GM12878 (cell line): ENCODE measurements around the gene RASGRF2. TPM values are rescaled to one million over a fixed set of nuclear protein-coding genes. Genes with fewer than 3 reads are reported as not detected.

Experiments
- ATAC-seq: fragments of 200-7000 bp; cut with Tn5 transposase; 3 replicates; pipeline ENCODE4 v1.9.1; 2020; ENCODE audit warnings: mild to moderate bottlenecking, moderate library complexity
- BruUV-seq: library from RNA; stranded (reverse); fragments of 400-500 nt; replicated peaks from 2 replicates; lab custom pipeline; 2021; lab: Mats Ljungman, UMichigan
- CTCF ChIA-PET: fragments of 300-600 bp; sonication (Branson Sonifier 250); formaldehyde crosslinking; extraction: SDS; loops from one replicate; lab custom pipeline; 2021; ENCODE audit warnings: inconsistent platforms; lab: Yijun Ruan, JAX
- POLR2A ChIA-PET: fragments of 350-600 bp; formaldehyde crosslinking; extraction: SDS; loops from one replicate; lab custom pipeline; 2021; ENCODE audit warnings: inconsistent platforms; lab: Charles Lee
- RAD21 ChIA-PET: fragments of 300-600 bp; sonication (Branson Sonifier 250); formaldehyde crosslinking; loops from one replicate; lab custom pipeline; 2023; ENCODE audit warnings: antibody characterized with exemption; ENCODE audit not compliant: unreplicated experiment; lab: Charles Lee
- SMC1A ChIA-PET: fragments of 300-600 bp; sonication (Branson Sonifier 250); formaldehyde crosslinking; loops from one replicate; lab custom pipeline; 2023; ENCODE audit not compliant: unreplicated experiment, uncharacterized antibody; lab: Charles Lee
- DNase-seq: peaks from one replicate; pipeline ENCODE4 v3.0.0-alpha.2; 2011; ENCODE audit warnings: low read depth, low spot score
- FAIRE-seq: peaks from 3 replicates; lab custom pipeline; 2011; peaks lifted over from hg19 to GRCh38; lab: Jason Lieb, UNC
- H2AFZ ChIP-seq: 2 replicates; pipeline ENCODE4 v1.6.0; 2011; ENCODE audit warnings: low read depth, low read length, control low read depth; ENCODE audit not compliant: control insufficient read depth
- H3K27ac ChIP-seq: 2 replicates; pipeline ENCODE4 v1.5.1; 2011; ENCODE audit warnings: control low read depth; ENCODE audit not compliant: control insufficient read depth, insufficient read depth
- H3K27me3 ChIP-seq, 2 experiments: replicated peaks in 1 of 2; 2 replicates each; pipeline versions ENCODE4 v1.6.0 to v1.6.1; 2011; ENCODE audit warnings: low read length in 1 of 2; ENCODE audit not compliant: control insufficient read depth in 2 of 2, insufficient read depth in 2 of 2
- H3K36me3 ChIP-seq, 2 experiments: 2 replicates each; pipeline ENCODE4 v1.5.1; 2011; ENCODE audit warnings: low read length in 1 of 2; ENCODE audit not compliant: control insufficient read depth in 2 of 2, insufficient read depth in 2 of 2
- H3K4me1 ChIP-seq: 2 replicates; pipeline ENCODE4 v1.6.1; 2011; ENCODE audit warnings: mild to moderate bottlenecking, low read length, moderate library complexity, mixed read lengths; ENCODE audit not compliant: control insufficient read depth, insufficient read depth
- H3K4me2 ChIP-seq: 2 replicates; pipeline ENCODE4 v1.6.0; 2011; ENCODE audit warnings: control low read depth; ENCODE audit not compliant: control insufficient read depth, insufficient read depth
- H3K4me3 ChIP-seq: fragments of 200-600 bp; sonication (generic); 2 replicates; pipeline ENCODE4 v1.5.1; 2016
- H3K79me2 ChIP-seq: 2 replicates; pipeline ENCODE4 v1.6.0; 2011; ENCODE audit warnings: low read length; ENCODE audit not compliant: control insufficient read depth, insufficient read depth
- H3K9ac ChIP-seq: 2 replicates; pipeline ENCODE4 v1.8.0; 2011; ENCODE audit warnings: low read length, control low read depth, mixed read lengths; ENCODE audit not compliant: control insufficient read depth, insufficient read depth
- H3K9me3 ChIP-seq: replicated peaks from 3 replicates; pipeline ENCODE4 v1.5.1; 2011; ENCODE audit warnings: mild to moderate bottlenecking, low read length; ENCODE audit not compliant: control insufficient read depth, insufficient read depth
- H4K20me1 ChIP-seq: 2 replicates; pipeline ENCODE4 v1.6.0; 2011; ENCODE audit not compliant: control insufficient read depth, insufficient read depth
- FOS ChIP-seq: IDR thresholded peaks from 3 replicates; pipeline ENCODE4 v1.6.1; 2011; ENCODE audit warnings: borderline replicate concordance; ENCODE audit not compliant: insufficient read length; ENCODE audit errors: extremely low read depth
- MAX ChIP-seq: IDR thresholded peaks from 2 replicates; pipeline ENCODE4 v1.6.1; 2012; ENCODE audit warnings: low read depth, low read length, improper control_type of control experiment
- MTA2 ChIP-seq: fragments of 450-650 bp; IDR thresholded peaks from 2 replicates; pipeline ENCODE4 v1.6.1; 2016; ENCODE audit warnings: low read depth, mild to moderate bottlenecking, moderate library complexity
- STAT3 ChIP-seq: IDR thresholded peaks from 2 replicates; pipeline ENCODE4 v1.6.1; 2011; ENCODE audit warnings: low read depth, low read length, improper control_type of control experiment
- ZBTB33 ChIP-seq: fragments of 450-650 bp; IDR thresholded peaks from 2 replicates; pipeline ENCODE4 v1.6.1; 2017; ENCODE audit warnings: mild to moderate bottlenecking
- WGBS: methylation state at CpG from one replicate; pipeline ENCODE4 v1.1.6; 2016; ENCODE audit warnings: low lambda C conversion rate; ENCODE audit not compliant: insufficient replicate concordance, insufficient coverage; ENCODE audit errors: missing lambda C conversion rate; 5-methylcytosine and 5-hydroxymethylcytosine counted together
- in situ Hi-C: fragments of 300-500 bp; cut with MboI; formaldehyde crosslinking; loops from 9 replicates; pipeline ENCODE4 v1.14.3; 2018; ENCODE audit warnings: mixed read lengths
- intact Hi-C: fragments of 100-400 bp; cut with micrococcal nuclease; formaldehyde crosslinking; loops from one replicate; pipeline ENCODE4 v1.14.2; 2022; ENCODE audit not compliant: unreplicated experiment
- polyA plus RNA-seq, 11 experiments: library from polyadenylated mRNA; depleted of rRNA in 4 of 11; unstranded in 6 of 11; stranded (reverse) in 5 of 11; fragments of >200 nt; fragmentation: Nextera tagmentation in 4 of 11; fragmentation: Illumina TruSeq in 1 of 11; extraction: Ambion mirVana in 4 of 11; extraction: Trizol in 1 of 11; gene quantifications; 1 replicate in 1 of 11; 2 replicates in 10 of 11; pipeline versions ENCODE4 v1.2.1 to v1.2.3, GENCODE V29; 2011 to 2016; ENCODE audit warnings: inconsistent platforms in 2 of 11, missing spikeins in 2 of 11, low read depth in 1 of 11
- total RNA-seq, 4 experiments: library from RNA; depleted of rRNA in 3 of 4; stranded (reverse); fragments of >200 nt in 3 of 4; fragmentation: Illumina TruSeq in 1 of 4; extraction: Trizol in 1 of 4; gene quantifications; 2 replicates each; pipeline versions ENCODE4 v1.2.1 to v1.2.3, GENCODE V29; 2013 to 2021

Gene RASGRF2
- total and polyA plus RNA-seq, 10 of the 15 experiments (the other 5 are each of a cell fraction or from before 2014, with no cell fraction given), result 0.05 to 0.24 (median 0.07) TPM

- H3K4me1 ChIP-seq, result peaks cover 12% of the 10 kb centered on the region
- intact Hi-C loops, result loop anchor here (2.0 to 10.0 kb wide), 2 partner anchors 280 to 478 kb away; no protein-coding TSS in a partner anchor
Observed at GRCh38 chr5:81164476-81164875, 204.3 kb downstream of the RASGRF2 start.

More at GRCh38 chr5:81164476-81164875, 204.3 kb downstream of the RASGRF2 start:
- Histone ChIP-seq H3K79me2 (no peaks in the 10 kb centered on the region), H3K27me3 (no peaks in the 10 kb centered on the region), H3K9ac (no peak overlapping the region), H3K4me3 (no peak overlapping the region), H3K9me3 (no peaks in the 10 kb centered on the region), H3K36me3 (no peaks in the 10 kb centered on the region), H4K20me1 (no peaks in the 10 kb centered on the region), H3K27ac (no peak overlapping the region), H2AFZ (no peak overlapping the region), H3K4me2 (no peak overlapping the region)
- POLR2A ChIA-PET, result interaction anchor here (0.6 kb wide), 1 partner anchor 941 kb away, joined by 3 read pairs; no protein-coding TSS in a partner anchor
- RAD21 ChIA-PET, result interaction anchor here (0.9 to 2.3 kb wide), 4 partner anchors 21 to 492 kb away, joined by 3 to 8 read pairs (median 4); no protein-coding TSS in a partner anchor
- FAIRE-seq (no peak), ATAC-seq (no peak), DNase-seq (no peak)
- CTCF ChIA-PET, result interaction anchor here (1.0 to 4.2 kb wide), 11 partner anchors 12 to 493 kb away, joined by 3 to 24 read pairs (median 5); no protein-coding TSS in a partner anchor
- BruUV-seq, result no TSS peak
- SMC1A ChIA-PET, result interaction anchor here (0.9 to 1.2 kb wide), 5 partner anchors 25 to 484 kb away, joined by 3 to 4 read pairs (median 3); no protein-coding TSS in a partner anchor
- TF ChIP-seq MAX, result no peak
- TF ChIP-seq STAT3, result no peak
- no peak for TF ChIP-seq FOS
- no peak for TF ChIP-seq MTA2
- no peak for TF ChIP-seq ZBTB33
- in situ Hi-C loops, result loop anchor here (10.0 kb wide), 1 partner anchor 460 kb away; no protein-coding TSS in a partner anchor
- WGBS, result 2% methylated on average over 2 of the region's 2 CpGs
